ENCODE measurements around the gene KSR2.
A peak's percentile ranks its signal among the peaks of the same experiment; 100 is the strongest.

KSR2 gene

GRCh38 chr12:117486840-117487659 is 481.7 kb downstream of the KSR2 start:
- peak in 1 of 10 donors; percentile 13 for DNase-seq
- intact Hi-C loops (cut with DNase I) = no loop called here

GRCh38 chr12:117485984-117486839 is 482.6 kb downstream of the KSR2 start:
- DNase-seq = no peak
- intact Hi-C loops (cut with DNase I) = no loop called here

- intact Hi-C loops (cut with DNase I) = no loop called here
- no peak for DNase-seq
Measured at GRCh38 chr12:117484901-117485300, 483.9 kb downstream of the KSR2 start.

- intact Hi-C loops (cut with DNase I) = no loop called here
- DNase-seq = no peak
Measured at GRCh38 chr12:117483501-117483900, 485.3 kb downstream of the KSR2 start.

- intact Hi-C loops (cut with DNase I) = no loop called here
- DNase-seq = no peak
Measured at GRCh38 chr12:117481470-117481869, 487.3 kb downstream of the KSR2 start.

GRCh38 chr12:117476341-117476740 is 492.4 kb downstream of the KSR2 start:
- DNase-seq = no peak
- intact Hi-C loops (cut with DNase I) = no loop called here

GRCh38 chr12:117473856-117474255 is 494.9 kb downstream of the KSR2 start:
- intact Hi-C loops (cut with DNase I) = no loop called here
- DNase-seq = no peak

- intact Hi-C loops (cut with DNase I) = no loop called here
- peak in 2 of 10 donors; percentile 12 to 13 for DNase-seq
Measured at GRCh38 chr12:117472983-117473382, 495.8 kb downstream of the KSR2 start.

- intact Hi-C loops (cut with DNase I) = no loop called here
Measured at GRCh38 chr12:117470804-117471203, 498.0 kb downstream of the KSR2 start.

GRCh38 chr12:117469883-117470483 is 498.8 kb downstream of the KSR2 start:
- DNase-seq = no peak
- intact Hi-C loops (cut with DNase I) = no loop called here

More at GRCh38 chr12:117470804-117471203, 498.0 kb downstream of the KSR2 start:
- no peak for DNase-seq

- DNase-seq = peak in 1 of 10 donors; percentile 2
- intact Hi-C loops (cut with DNase I) = no loop called here
Measured at GRCh38 chr12:117468016-117468415, 500.8 kb downstream of the KSR2 start.

GRCh38 chr12:117467588-117467987 is 501.2 kb downstream of the KSR2 start:
- DNase-seq = no peak
- intact Hi-C loops (cut with DNase I) = no loop called here

- intact Hi-C loops (cut with DNase I) = no loop called here
- peak in 1 of 10 donors; percentile 50 for DNase-seq
Measured at GRCh38 chr12:117466677-117467362, 502.0 kb downstream of the KSR2 start.

- no peak for DNase-seq
- intact Hi-C loops (cut with DNase I) = no loop called here
Measured at GRCh38 chr12:117461732-117462131, 507.1 kb downstream of the KSR2 start.

GRCh38 chr12:117459229-117459628 is 509.6 kb downstream of the KSR2 start:
- no peak for DNase-seq
- intact Hi-C loops (cut with DNase I) = no loop called here

- peak in 1 of 10 donors; percentile 7 for DNase-seq
- intact Hi-C loops (cut with DNase I) = no loop called here
Measured at GRCh38 chr12:117457189-117457588, 511.6 kb downstream of the KSR2 start.

- peak in 1 of 10 donors; percentile 70 for DNase-seq
- intact Hi-C loops (cut with DNase I) = no loop called here
Measured at GRCh38 chr12:117456076-117456475, 512.7 kb downstream of the KSR2 start.

GRCh38 chr12:117453961-117454360 is 514.8 kb downstream of the KSR2 start:
- DNase-seq = no peak
- intact Hi-C loops (cut with DNase I) = no loop called here

GRCh38 chr12:117452112-117452511 is 516.7 kb downstream of the KSR2 start:
- intact Hi-C loops (cut with DNase I) = no loop called here
- DNase-seq = peak in 1 of 10 donors; percentile 9

- DNase-seq = peak in 1 of 10 donors; percentile 37
- intact Hi-C loops (cut with DNase I) = no loop called here
Measured at GRCh38 chr12:117450209-117450608, 518.6 kb downstream of the KSR2 start.

Data from posterior cingulate gyrus (tissue), 11 donors.